ENCODE measurements around the gene FOXJ2.

DNA sequence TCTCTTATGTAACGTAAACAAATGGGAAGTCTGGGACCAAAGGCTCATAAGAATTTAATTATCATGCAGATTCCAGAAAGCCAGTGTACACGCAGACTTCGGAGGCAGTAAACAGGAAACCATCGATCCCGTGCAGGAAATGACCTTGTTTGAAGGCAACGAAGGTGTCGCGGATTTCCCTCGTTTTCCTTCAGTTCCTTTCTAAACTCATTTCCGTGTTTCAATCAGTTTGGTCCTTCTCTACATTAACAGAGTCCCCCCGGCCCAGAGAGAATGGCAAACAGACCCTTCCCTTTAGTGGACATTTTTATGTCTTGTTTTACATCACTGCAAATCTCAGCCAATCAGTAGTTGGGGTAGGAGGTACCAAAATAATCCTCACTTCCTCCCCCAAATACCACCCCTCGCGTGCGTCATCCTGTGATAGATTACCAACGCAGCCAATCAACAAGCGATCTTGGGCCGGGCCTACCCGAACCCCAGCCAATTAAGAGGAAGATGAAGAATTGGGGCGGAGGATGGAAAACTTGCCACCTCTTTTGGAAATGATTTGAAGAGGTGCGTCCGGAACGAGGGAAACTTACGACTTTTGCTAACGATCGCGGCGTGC lies 6.1 kb upstream of the FOXJ2 start:
- TF ChIP-seq, protein P1, sequence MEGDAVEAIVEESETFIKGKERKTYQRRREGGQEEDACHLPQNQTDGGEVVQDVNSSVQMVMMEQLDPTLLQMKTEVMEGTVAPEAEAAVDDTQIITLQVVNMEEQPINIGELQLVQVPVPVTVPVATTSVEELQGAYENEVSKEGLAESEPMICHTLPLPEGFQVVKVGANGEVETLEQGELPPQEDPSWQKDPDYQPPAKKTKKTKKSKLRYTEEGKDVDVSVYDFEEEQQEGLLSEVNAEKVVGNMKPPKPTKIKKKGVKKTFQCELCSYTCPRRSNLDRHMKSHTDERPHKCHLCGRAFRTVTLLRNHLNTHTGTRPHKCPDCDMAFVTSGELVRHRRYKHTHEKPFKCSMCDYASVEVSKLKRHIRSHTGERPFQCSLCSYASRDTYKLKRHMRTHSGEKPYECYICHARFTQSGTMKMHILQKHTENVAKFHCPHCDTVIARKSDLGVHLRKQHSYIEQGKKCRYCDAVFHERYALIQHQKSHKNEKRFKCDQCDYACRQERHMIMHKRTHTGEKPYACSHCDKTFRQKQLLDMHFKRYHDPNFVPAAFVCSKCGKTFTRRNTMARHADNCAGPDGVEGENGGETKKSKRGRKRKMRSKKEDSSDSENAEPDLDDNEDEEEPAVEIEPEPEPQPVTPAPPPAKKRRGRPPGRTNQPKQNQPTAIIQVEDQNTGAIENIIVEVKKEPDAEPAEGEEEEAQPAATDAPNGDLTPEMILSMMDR (IDR thresholded peaks at IDR 0.05; ENCODE audit: poor library complexity): no peak
- TF ChIP-seq EZH2 (IDR thresholded peaks at IDR 0.05; ENCODE audit: borderline replicate concordance) (no peak), EZH2phosphoT487 (IDR thresholded peaks at IDR 0.05; ENCODE audit: low read depth, severe bottlenecking, unreplicated experiment) (no peak)
